ENCODE data around the gene WASF3. TPM values are rescaled to one million over a fixed set of nuclear protein-coding genes. Genes with fewer than 3 reads are reported as not detected.

Gene WASF3
- total RNA-seq, 1 donor from 2014 or later: 106 TPM

GRCh38 chr13:26606631-26607030 lies 49.1 kb downstream of the WASF3 start:
- TF ChIP-seq EZH2 (IDR thresholded peaks at IDR 0.05) (no peak), CTCF (IDR thresholded peaks at IDR 0.05) (no peak), EZH2phosphoT487 (IDR thresholded peaks at IDR 0.05) (no peak)
- Histone ChIP-seq H3K4me1 (peaks cover 13% of the 10 kb centered on the region), H3K27ac (no peak overlapping the region), H3K9me3 (ENCODE audit: low read depth) (no peaks in the 10 kb centered on the region), H3K79me2 (ENCODE audit: low read depth) (peaks cover 100% of the 10 kb centered on the region), H2AFZ (replicated peaks) (no peak overlapping the region), H3K4me3 (no peak overlapping the region), H3K9ac (no peak overlapping the region), H3K27me3 (no peaks in the 10 kb centered on the region), H3K4me2 (no peak overlapping the region), H4K20me1 (ENCODE audit: low read depth) (peaks cover 100% of the 10 kb centered on the region), H3K36me3 (no peaks in the 10 kb centered on the region), H3F3A (ENCODE audit: low read depth) (peaks cover 12% of the 10 kb centered on the region)
- H3K27me3 Mint-ChIP-seq (ENCODE audit: insufficient read depth, low read depth): no peaks in the 10 kb centered on the region
- H3K4me3 Mint-ChIP-seq: no peak overlapping the region
- peaks cover 13% of the 10 kb centered on the region for H3K36me3 Mint-ChIP-seq
- no peak for DNase-seq (ENCODE audit: low spot score)
- H3K4me1 Mint-ChIP-seq: peaks cover 8% of the 10 kb centered on the region
- no peak overlapping the region for H3K27ac Mint-ChIP-seq
- peaks cover 9% of the 10 kb centered on the region for H3K9me3 Mint-ChIP-seq

GRCh38 chr13:26614721-26615120 lies 57.2 kb downstream of the WASF3 start:
- Mint-ChIP-seq H3K27me3 (ENCODE audit: insufficient read depth, low read depth) (no peaks in the 10 kb centered on the region), H3K36me3 (peaks cover 55% of the 10 kb centered on the region), H3K9me3 (peaks cover 5% of the 10 kb centered on the region), H3K27ac (peak overlapping the region; percentile 49), H3K4me3 (no peak overlapping the region), H3K4me1 (no peaks in the 10 kb centered on the region)
- Histone ChIP-seq H4K20me1 (ENCODE audit: low read depth) (peaks cover 74% of the 10 kb centered on the region), H2AFZ (replicated peaks) (no peak overlapping the region), H3K27ac (no peak overlapping the region), H3K4me2 (no peak overlapping the region), H3K4me1 (peaks cover 7% of the 10 kb centered on the region), H3K79me2 (ENCODE audit: low read depth) (peaks cover 100% of the 10 kb centered on the region), H3K9ac (no peak overlapping the region), H3K4me3 (no peak overlapping the region), H3K9me3 (ENCODE audit: low read depth) (no peaks in the 10 kb centered on the region), H3F3A (ENCODE audit: low read depth) (no peaks in the 10 kb centered on the region), H3K27me3 (no peaks in the 10 kb centered on the region), H3K36me3 (peaks cover 9% of the 10 kb centered on the region)
- DNase-seq (ENCODE audit: low spot score): no peak
- no peak for TF ChIP-seq CTCF (IDR thresholded peaks at IDR 0.05)
- TF ChIP-seq EZH2phosphoT487 (IDR thresholded peaks at IDR 0.05): no peak
- no peak for TF ChIP-seq EZH2 (IDR thresholded peaks at IDR 0.05)

GRCh38 chr13:26616126-26616525 lies 58.6 kb downstream of the WASF3 start:
- Mint-ChIP-seq H3K4me3 (no peak overlapping the region), H3K9me3 (no peaks in the 10 kb centered on the region), H3K4me1 (no peaks in the 10 kb centered on the region), H3K27ac (no peak overlapping the region), H3K27me3 (ENCODE audit: insufficient read depth, low read depth) (peaks cover 2% of the 10 kb centered on the region), H3K36me3 (peaks cover 58% of the 10 kb centered on the region)
- no peak overlapping the region for H2AFZ ChIP-seq (replicated peaks)
- DNase-seq (ENCODE audit: low spot score): no peak
- H3K9me3 ChIP-seq (ENCODE audit: low read depth): no peaks in the 10 kb centered on the region
- no peak overlapping the region for H3K27ac ChIP-seq
- no peak overlapping the region for H3K4me2 ChIP-seq
- H3K9ac ChIP-seq: no peak overlapping the region
- H3F3A ChIP-seq (ENCODE audit: low read depth): no peaks in the 10 kb centered on the region
- H3K36me3 ChIP-seq: peaks cover 12% of the 10 kb centered on the region
- peaks cover 98% of the 10 kb centered on the region for H3K79me2 ChIP-seq (ENCODE audit: low read depth)
- H3K4me1 ChIP-seq: peaks cover 8% of the 10 kb centered on the region
- no peak for TF ChIP-seq EZH2phosphoT487 (IDR thresholded peaks at IDR 0.05)
- no peak for TF ChIP-seq EZH2 (IDR thresholded peaks at IDR 0.05)
- no peak for TF ChIP-seq CTCF (IDR thresholded peaks at IDR 0.05)
- no peak overlapping the region for H3K4me3 ChIP-seq
- peaks cover 63% of the 10 kb centered on the region for H4K20me1 ChIP-seq (ENCODE audit: low read depth)
- H3K27me3 ChIP-seq: no peaks in the 10 kb centered on the region
